ENCODE data around the gene LCA5L.

Gene LCA5L

GRCh38 chr21:39472786-39473185 lies 27.2 kb upstream of the LCA5L start:
- H3K36me3 ChIP-seq (ENCODE audit: low read depth) = no peaks in the 10 kb centered on the region
- DNase-seq (ENCODE audit: low spot score) = no peak
- no peaks in the 10 kb centered on the region for H3K9me3 ChIP-seq (ENCODE audit: severe bottlenecking)
- TF ChIP-seq CTCF (IDR thresholded peaks at IDR 0.05; ENCODE audit: poor library complexity, severe bottlenecking) = no peak
- H3K27ac ChIP-seq (ENCODE audit: poor library complexity, severe bottlenecking) = no peak overlapping the region
- ATAC-seq (ENCODE audit: low read depth) = no peak
- H3K4me3 ChIP-seq (ENCODE audit: severe bottlenecking) = no peak overlapping the region
- no peaks in the 10 kb centered on the region for H3K4me1 ChIP-seq (ENCODE audit: insufficient read depth, poor library complexity, severe bottlenecking)
- no peaks in the 10 kb centered on the region for H3K27me3 ChIP-seq (ENCODE audit: insufficient read depth, poor library complexity, severe bottlenecking)

DNA sequence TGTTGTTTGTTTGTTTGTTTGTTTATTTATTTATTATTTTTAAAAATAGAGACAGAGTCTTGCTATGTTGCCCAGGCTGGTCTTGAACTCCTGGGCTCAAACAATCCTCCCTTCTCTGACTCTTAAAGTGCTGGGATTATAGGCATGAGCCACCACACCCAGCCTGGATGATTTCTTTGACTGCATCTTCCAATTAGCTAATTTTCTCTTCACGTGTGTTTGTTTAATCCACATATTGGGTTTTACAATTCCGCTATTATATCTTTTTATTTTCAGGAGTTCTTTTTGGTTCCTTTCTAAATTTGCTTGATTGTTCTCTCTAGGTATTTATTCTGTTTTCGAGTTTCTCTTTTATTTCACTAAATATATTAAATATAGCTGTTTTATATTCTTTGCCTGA lies 26.0 kb upstream of the LCA5L start:
- no peak for TF ChIP-seq CTCF (IDR thresholded peaks at IDR 0.05; ENCODE audit: poor library complexity, severe bottlenecking)
- Histone ChIP-seq H3K36me3 (ENCODE audit: low read depth) (no peaks in the 10 kb centered on the region), H3K4me3 (ENCODE audit: severe bottlenecking) (no peak overlapping the region), H3K9me3 (ENCODE audit: severe bottlenecking) (no peaks in the 10 kb centered on the region), H3K27me3 (ENCODE audit: insufficient read depth, poor library complexity, severe bottlenecking) (no peaks in the 10 kb centered on the region), H3K4me1 (ENCODE audit: insufficient read depth, poor library complexity, severe bottlenecking) (no peaks in the 10 kb centered on the region), H3K27ac (ENCODE audit: poor library complexity, severe bottlenecking) (no peak overlapping the region)
- no peak for DNase-seq (ENCODE audit: low spot score)
- no peak for ATAC-seq (ENCODE audit: low read depth)

- H3K27ac ChIP-seq (ENCODE audit: poor library complexity, severe bottlenecking) = no peak overlapping the region
- no peak overlapping the region for H3K4me3 ChIP-seq (ENCODE audit: severe bottlenecking)
- no peaks in the 10 kb centered on the region for H3K27me3 ChIP-seq (ENCODE audit: insufficient read depth, poor library complexity, severe bottlenecking)
- H3K9me3 ChIP-seq (ENCODE audit: severe bottlenecking) = no peaks in the 10 kb centered on the region
- H3K36me3 ChIP-seq (ENCODE audit: low read depth) = no peaks in the 10 kb centered on the region
- no peak for DNase-seq (ENCODE audit: low spot score)
- no peak for TF ChIP-seq CTCF (IDR thresholded peaks at IDR 0.05; ENCODE audit: poor library complexity, severe bottlenecking)
- no peaks in the 10 kb centered on the region for H3K4me1 ChIP-seq (ENCODE audit: insufficient read depth, poor library complexity, severe bottlenecking)
- ATAC-seq (ENCODE audit: low read depth) = no peak
Observed at GRCh38 chr21:39468559-39468958, 23.0 kb upstream of the LCA5L start.

GRCh38 chr21:39467746-39468145 lies 22.2 kb upstream of the LCA5L start:
- H3K9me3 ChIP-seq (ENCODE audit: severe bottlenecking) = no peaks in the 10 kb centered on the region
- no peak overlapping the region for H3K4me3 ChIP-seq (ENCODE audit: severe bottlenecking)
- H3K27ac ChIP-seq (ENCODE audit: poor library complexity, severe bottlenecking) = no peak overlapping the region
- DNase-seq (ENCODE audit: low spot score) = no peak
- H3K36me3 ChIP-seq (ENCODE audit: low read depth) = no peaks in the 10 kb centered on the region
- no peak for TF ChIP-seq CTCF (IDR thresholded peaks at IDR 0.05; ENCODE audit: poor library complexity, severe bottlenecking)
- no peaks in the 10 kb centered on the region for H3K4me1 ChIP-seq (ENCODE audit: insufficient read depth, poor library complexity, severe bottlenecking)
- no peaks in the 10 kb centered on the region for H3K27me3 ChIP-seq (ENCODE audit: insufficient read depth, poor library complexity, severe bottlenecking)
- no peak for ATAC-seq (ENCODE audit: low read depth)

DNA sequence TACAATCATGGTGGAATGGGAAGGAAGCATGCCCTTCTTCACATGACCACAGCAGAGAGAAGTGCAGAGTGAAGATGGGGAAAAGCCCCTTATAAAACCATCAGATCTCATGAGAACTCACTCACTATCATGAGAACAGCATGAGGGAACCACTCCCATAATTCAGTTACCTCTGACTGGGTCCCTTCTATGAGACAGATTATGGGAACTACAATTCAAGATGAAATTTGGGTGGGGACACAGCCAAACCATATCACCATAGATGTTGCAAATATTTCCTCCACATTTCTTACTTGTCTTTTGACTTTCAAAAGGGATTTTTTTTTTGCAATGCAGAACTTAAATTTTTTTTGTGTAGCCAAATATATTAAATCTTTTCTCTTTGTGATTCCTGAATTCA lies 21.0 kb upstream of the LCA5L start:
- H3K4me3 ChIP-seq (ENCODE audit: severe bottlenecking) = no peak overlapping the region
- ATAC-seq (ENCODE audit: low read depth) (no peak), DNase-seq (ENCODE audit: low spot score) (no peak)
- H3K27ac ChIP-seq (ENCODE audit: poor library complexity, severe bottlenecking) = no peak overlapping the region
- no peak for TF ChIP-seq CTCF (IDR thresholded peaks at IDR 0.05; ENCODE audit: poor library complexity, severe bottlenecking)
- H3K9me3 ChIP-seq (ENCODE audit: severe bottlenecking) = no peaks in the 10 kb centered on the region
- no peaks in the 10 kb centered on the region for H3K4me1 ChIP-seq (ENCODE audit: insufficient read depth, poor library complexity, severe bottlenecking)
- H3K36me3 ChIP-seq (ENCODE audit: low read depth) = no peaks in the 10 kb centered on the region
- H3K27me3 ChIP-seq (ENCODE audit: insufficient read depth, poor library complexity, severe bottlenecking) = no peaks in the 10 kb centered on the region

Data from RWPE2 (cell line).